Caco-2 (cell line): ENCODE measurements around the gene PLAGL1. TPM values are rescaled to one million over a fixed set of nuclear protein-coding genes. Genes with fewer than 3 reads are reported as not detected.

Experiments used
- BruUV-seq: library from RNA; stranded (reverse); fragments of 400-500 nt; replicated peaks from 2 replicates; lab custom pipeline; 2021; lab: Mats Ljungman, UMichigan
- CTCF ChIA-PET: fragments of 300-600 bp; sonication (Branson Sonifier 250); formaldehyde crosslinking; loops from one replicate; lab custom pipeline; 2022; ENCODE audit warnings: antibody characterized with exemption; lab: Charles Lee
- POLR2A ChIA-PET: fragments of 300-600 bp; sonication (Branson Sonifier 250); formaldehyde crosslinking; loops from one replicate; lab custom pipeline; 2022; ENCODE audit warnings: antibody characterized with exemption; lab: Charles Lee
- DNase-seq, 2 experiments: peaks; one replicate each; pipeline versions ENCODE4 v3.0.0 to v3.0.0-alpha.2; 2020 to 2022
- H3K27me3 ChIP-seq: replicated peaks from 2 replicates; pipeline ENCODE4 v1.6.0; 2011; ENCODE audit warnings: low read length; ENCODE audit not compliant: control insufficient read depth, insufficient read depth
- H3K36me3 ChIP-seq: 2 replicates; pipeline ENCODE4 v1.5.1; 2011; ENCODE audit warnings: low read length; ENCODE audit not compliant: control insufficient read depth, insufficient read depth
- H3K4me1 ChIP-seq: fragments of 250-450 bp; sonication (Bioruptor Pico); 2 replicates; pipeline ENCODE4 v1.5.1; 2020; ENCODE audit warnings: mild to moderate bottlenecking
- H3K4me3 ChIP-seq: 2 replicates; pipeline ENCODE4 v1.5.1; 2011; ENCODE audit warnings: low read depth, mild to moderate bottlenecking, control low read depth, low read length
- H3K9me3 ChIP-seq: fragments of 250-450 bp; sonication (Bioruptor Pico); 2 replicates; pipeline ENCODE4 v1.5.1; 2020; ENCODE audit warnings: mild to moderate bottlenecking, moderate library complexity
- H3K27ac Mint-ChIP-seq: one replicate; pipeline ENCODE4 v1.8.0; 2022; ENCODE audit warnings: mixed read lengths; ENCODE audit not compliant: unreplicated experiment
- H3K27me3 Mint-ChIP-seq: one replicate; pipeline ENCODE4 v1.8.0; 2022; ENCODE audit warnings: mixed read lengths; ENCODE audit not compliant: insufficient read depth, unreplicated experiment
- H3K36me3 Mint-ChIP-seq: one replicate; pipeline ENCODE4 v1.8.0; 2022; ENCODE audit warnings: mild to moderate bottlenecking, mixed read lengths; ENCODE audit not compliant: insufficient read depth, unreplicated experiment
- H3K4me1 Mint-ChIP-seq: one replicate; pipeline ENCODE4 v1.8.0; 2022; ENCODE audit warnings: low read depth, mixed read lengths; ENCODE audit not compliant: unreplicated experiment
- H3K4me3 Mint-ChIP-seq: one replicate; pipeline ENCODE4 v1.8.0; 2022; ENCODE audit warnings: mild to moderate bottlenecking, moderate library complexity, mixed read lengths; ENCODE audit not compliant: unreplicated experiment
- H3K9me3 Mint-ChIP-seq: one replicate; pipeline ENCODE4 v1.8.0; 2022; ENCODE audit warnings: mixed read lengths; ENCODE audit not compliant: unreplicated experiment
- intact Hi-C: fragments of 100-400 bp; cut with micrococcal nuclease; formaldehyde crosslinking; loops from one replicate; pipeline ENCODE4 v1.10.0; 2022; ENCODE audit not compliant: unreplicated experiment
- total RNA-seq: library from RNA; stranded (reverse); gene quantifications from 2 replicates; pipeline ENCODE4 v1.2.3, GENCODE V29; 2022
- TF ChIP-seq, protein P1 (sequence below), 2 experiments: fragments of 200-600 bp in 1 of 2; IDR thresholded peaks; 1 replicate in 1 of 2; 2 replicates in 1 of 2; pipeline versions ENCODE4 v1.5.1 to v1.8.0; 2011 to 2022; ENCODE audit warnings: antibody characterized with exemption in 1 of 2, control low read depth in 1 of 2, inconsistent platforms in 1 of 2, low read depth in 1 of 2, low read length in 1 of 2, mild to moderate bottlenecking in 1 of 2, moderate library complexity in 1 of 2; ENCODE audit not compliant: insufficient read depth in 1 of 2, severe bottlenecking in 1 of 2, unreplicated experiment in 1 of 2

Gene PLAGL1
- total RNA-seq, 1 experiment from 2014 or later = 0.70 TPM

DNA sequence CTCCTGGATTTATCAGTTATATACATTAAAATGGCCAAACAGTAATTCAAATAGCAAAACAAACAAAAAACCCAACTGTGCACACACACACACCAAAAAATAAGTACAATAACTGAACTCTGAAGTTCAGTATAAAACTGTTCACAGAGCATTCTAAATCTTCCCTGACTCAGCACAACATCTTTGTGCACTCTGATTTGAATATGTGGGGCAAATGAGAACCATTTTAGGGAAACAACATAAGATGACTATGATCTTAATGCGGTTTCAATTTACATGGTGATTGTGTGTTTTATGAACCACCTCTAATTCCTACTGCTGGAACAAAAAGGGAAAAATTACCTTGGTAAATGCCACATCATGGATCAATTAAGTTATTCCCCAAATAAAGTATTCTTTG lies 41.7 kb downstream of the PLAGL1 start:
- H3K27me3 Mint-ChIP-seq = peaks cover 31% of the 10 kb centered on the region
- no peaks in the 10 kb centered on the region for H3K9me3 ChIP-seq
- H3K4me1 Mint-ChIP-seq = peaks cover 7% of the 10 kb centered on the region
- POLR2A ChIA-PET = no interaction called here
- no peak for DNase-seq
- CTCF ChIA-PET = no interaction called here
- H3K36me3 Mint-ChIP-seq = no peaks in the 10 kb centered on the region
- peaks cover 16% of the 10 kb centered on the region for H3K4me1 ChIP-seq
- H3K27me3 ChIP-seq = no peaks in the 10 kb centered on the region
- intact Hi-C loops = no loop called here
- no peaks in the 10 kb centered on the region for H3K9me3 Mint-ChIP-seq
- no peak overlapping the region for H3K4me3 ChIP-seq
- H3K27ac Mint-ChIP-seq = no peak overlapping the region
- no peak overlapping the region for H3K4me3 Mint-ChIP-seq
- no peaks in the 10 kb centered on the region for H3K36me3 ChIP-seq
- TF ChIP-seq, protein P1, sequence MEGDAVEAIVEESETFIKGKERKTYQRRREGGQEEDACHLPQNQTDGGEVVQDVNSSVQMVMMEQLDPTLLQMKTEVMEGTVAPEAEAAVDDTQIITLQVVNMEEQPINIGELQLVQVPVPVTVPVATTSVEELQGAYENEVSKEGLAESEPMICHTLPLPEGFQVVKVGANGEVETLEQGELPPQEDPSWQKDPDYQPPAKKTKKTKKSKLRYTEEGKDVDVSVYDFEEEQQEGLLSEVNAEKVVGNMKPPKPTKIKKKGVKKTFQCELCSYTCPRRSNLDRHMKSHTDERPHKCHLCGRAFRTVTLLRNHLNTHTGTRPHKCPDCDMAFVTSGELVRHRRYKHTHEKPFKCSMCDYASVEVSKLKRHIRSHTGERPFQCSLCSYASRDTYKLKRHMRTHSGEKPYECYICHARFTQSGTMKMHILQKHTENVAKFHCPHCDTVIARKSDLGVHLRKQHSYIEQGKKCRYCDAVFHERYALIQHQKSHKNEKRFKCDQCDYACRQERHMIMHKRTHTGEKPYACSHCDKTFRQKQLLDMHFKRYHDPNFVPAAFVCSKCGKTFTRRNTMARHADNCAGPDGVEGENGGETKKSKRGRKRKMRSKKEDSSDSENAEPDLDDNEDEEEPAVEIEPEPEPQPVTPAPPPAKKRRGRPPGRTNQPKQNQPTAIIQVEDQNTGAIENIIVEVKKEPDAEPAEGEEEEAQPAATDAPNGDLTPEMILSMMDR (IDR thresholded peaks at IDR 0.05; ENCODE audit: insufficient read depth in 1 of 2, low read depth in 1 of 2, low read length in 1 of 2, severe bottlenecking in 1 of 2, unreplicated experiment in 1 of 2) = no peak
- BruUV-seq = no TSS peak

DNA sequence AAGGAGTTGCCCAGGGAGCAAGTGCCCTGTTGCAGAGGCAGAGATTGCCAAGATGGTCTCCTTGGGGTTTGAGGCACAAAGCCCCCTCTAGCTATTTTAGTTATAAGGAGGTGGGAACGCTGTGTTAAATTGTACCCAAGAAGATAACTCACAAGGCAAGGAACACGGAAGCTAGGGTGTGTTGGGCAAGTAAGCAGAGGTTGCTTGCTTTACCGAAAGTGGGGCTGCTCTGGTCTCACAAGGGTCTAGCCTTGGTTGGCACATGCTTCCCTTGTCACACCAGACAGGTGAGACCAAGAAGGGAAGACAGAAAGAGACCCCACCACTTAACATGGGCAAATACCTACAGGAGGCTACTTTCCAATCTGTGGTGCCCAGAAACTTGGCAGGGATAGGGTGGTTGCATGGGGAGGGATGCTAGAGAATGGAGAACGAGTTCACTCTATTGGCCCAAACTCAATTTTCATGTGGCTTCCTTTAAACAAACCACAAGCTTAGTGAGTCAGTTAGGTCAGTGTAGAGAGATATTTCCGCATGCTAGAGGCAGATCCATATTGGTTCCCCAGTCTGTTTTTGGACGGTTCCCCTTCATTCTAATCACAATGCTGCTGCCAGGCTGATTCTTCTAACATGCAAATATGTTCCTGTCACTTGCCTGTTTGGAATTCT lies 42.4 kb downstream of the PLAGL1 start:
- Mint-ChIP-seq H3K27ac (no peak overlapping the region), H3K9me3 (no peaks in the 10 kb centered on the region), H3K4me1 (peaks cover 7% of the 10 kb centered on the region), H3K27me3 (peaks cover 31% of the 10 kb centered on the region), H3K36me3 (no peaks in the 10 kb centered on the region), H3K4me3 (no peak overlapping the region)
- no peak for DNase-seq
- intact Hi-C loops = loop anchor here (2.0 kb wide), 1 partner anchor 23 kb away; no protein-coding TSS in a partner anchor
- Histone ChIP-seq H3K27me3 (no peaks in the 10 kb centered on the region), H3K9me3 (no peaks in the 10 kb centered on the region), H3K4me1 (peaks cover 16% of the 10 kb centered on the region), H3K36me3 (no peaks in the 10 kb centered on the region), H3K4me3 (no peak overlapping the region)
- TF ChIP-seq, protein P1 (IDR thresholded peaks at IDR 0.05; ENCODE audit: insufficient read depth in 1 of 2, low read depth in 1 of 2, low read length in 1 of 2, severe bottlenecking in 1 of 2, unreplicated experiment in 1 of 2) = no peak
- no TSS peak for BruUV-seq
- ChIA-PET POLR2A (no interaction called here), CTCF (no interaction called here)

DNA sequence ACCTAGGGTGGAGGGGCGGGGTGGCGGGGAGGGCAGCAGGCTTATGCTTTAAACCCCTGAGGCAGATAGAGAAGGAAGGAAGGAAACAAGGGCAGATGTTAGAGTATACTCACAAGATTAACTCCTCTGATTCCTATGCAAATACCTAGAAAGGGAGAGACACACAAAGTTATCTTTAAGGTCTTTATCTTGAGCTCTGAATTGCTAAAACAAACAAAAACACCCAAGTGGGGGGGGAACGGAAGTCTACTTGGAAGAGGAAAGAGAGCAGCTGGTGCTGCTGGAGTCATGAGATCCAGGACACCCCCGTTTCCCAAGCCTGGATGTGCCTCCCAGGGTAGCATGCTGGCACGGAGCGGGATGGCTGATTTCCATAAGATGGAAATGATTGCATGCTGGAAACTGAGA lies 43.4 kb downstream of the PLAGL1 start:
- Mint-ChIP-seq H3K4me3 (no peak overlapping the region), H3K9me3 (no peaks in the 10 kb centered on the region), H3K27me3 (peaks cover 31% of the 10 kb centered on the region), H3K36me3 (no peaks in the 10 kb centered on the region), H3K4me1 (peaks cover 7% of the 10 kb centered on the region), H3K27ac (no peak overlapping the region)
- peaks cover 16% of the 10 kb centered on the region for H3K4me1 ChIP-seq
- no peaks in the 10 kb centered on the region for H3K36me3 ChIP-seq
- no peaks in the 10 kb centered on the region for H3K9me3 ChIP-seq
- TF ChIP-seq, protein P1 (IDR thresholded peaks at IDR 0.05; ENCODE audit: insufficient read depth in 1 of 2, low read depth in 1 of 2, low read length in 1 of 2, severe bottlenecking in 1 of 2, unreplicated experiment in 1 of 2) = no peak
- DNase-seq = peak in 1 of 2 experiments; percentile 48
- CTCF ChIA-PET = interaction anchor here (1.3 kb wide), 1 partner anchor 24 kb away, joined by 6 read pairs; no protein-coding TSS in a partner anchor
- no peak overlapping the region for H3K4me3 ChIP-seq
- POLR2A ChIA-PET = no interaction called here
- intact Hi-C loops = loop anchor here (1.0 to 2.0 kb wide), 2 partner anchors 13 to 22 kb away; no protein-coding TSS in a partner anchor
- no TSS peak for BruUV-seq
- H3K27me3 ChIP-seq = no peaks in the 10 kb centered on the region
